ENCODE results near the gene MON2.

DNA sequence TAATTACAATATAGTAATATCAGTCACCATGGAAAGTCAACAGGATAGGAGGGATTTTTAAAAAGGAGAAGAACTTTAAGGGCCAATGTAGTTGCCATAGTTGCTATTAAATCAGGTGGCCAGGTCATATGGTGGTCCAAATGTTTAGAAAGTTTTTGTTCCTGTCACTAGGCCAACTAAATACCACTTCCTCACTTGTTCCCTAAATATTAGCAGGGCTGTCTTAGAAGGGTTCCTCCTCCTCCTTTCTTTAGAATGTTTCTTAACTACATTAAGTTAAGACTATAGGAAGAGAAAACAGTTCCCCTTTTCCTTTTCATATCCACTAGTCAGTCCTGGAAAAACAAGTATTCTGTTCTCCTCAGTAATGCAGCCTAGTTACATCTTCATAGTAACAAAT is 50.3 kb downstream of the MON2 start:
- TF ChIP-seq, protein P1, sequence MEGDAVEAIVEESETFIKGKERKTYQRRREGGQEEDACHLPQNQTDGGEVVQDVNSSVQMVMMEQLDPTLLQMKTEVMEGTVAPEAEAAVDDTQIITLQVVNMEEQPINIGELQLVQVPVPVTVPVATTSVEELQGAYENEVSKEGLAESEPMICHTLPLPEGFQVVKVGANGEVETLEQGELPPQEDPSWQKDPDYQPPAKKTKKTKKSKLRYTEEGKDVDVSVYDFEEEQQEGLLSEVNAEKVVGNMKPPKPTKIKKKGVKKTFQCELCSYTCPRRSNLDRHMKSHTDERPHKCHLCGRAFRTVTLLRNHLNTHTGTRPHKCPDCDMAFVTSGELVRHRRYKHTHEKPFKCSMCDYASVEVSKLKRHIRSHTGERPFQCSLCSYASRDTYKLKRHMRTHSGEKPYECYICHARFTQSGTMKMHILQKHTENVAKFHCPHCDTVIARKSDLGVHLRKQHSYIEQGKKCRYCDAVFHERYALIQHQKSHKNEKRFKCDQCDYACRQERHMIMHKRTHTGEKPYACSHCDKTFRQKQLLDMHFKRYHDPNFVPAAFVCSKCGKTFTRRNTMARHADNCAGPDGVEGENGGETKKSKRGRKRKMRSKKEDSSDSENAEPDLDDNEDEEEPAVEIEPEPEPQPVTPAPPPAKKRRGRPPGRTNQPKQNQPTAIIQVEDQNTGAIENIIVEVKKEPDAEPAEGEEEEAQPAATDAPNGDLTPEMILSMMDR (IDR thresholded peaks at IDR 0.05): no peak
- no peak for TF ChIP-seq POLR2A (IDR thresholded peaks at IDR 0.05)
- TF ChIP-seq EP300 (IDR thresholded peaks at IDR 0.05): no peak
